Heart left ventricle (tissue), 16 donors: ENCODE measurements around the gene PARD6A. TPM values are rescaled to one million over a fixed set of nuclear protein-coding genes. Genes with fewer than 3 reads are reported as not detected.
A peak's percentile ranks its signal among the peaks of the same experiment; 100 is the strongest.

ENCODE experiments used
- ATAC-seq, 4 donors: fragments of 200-7000 bp; cut with Tn5 transposase; one replicate each; pipeline ENCODE4 v1.9.1; 2020 to 2022; ENCODE audit warnings: moderate library complexity in 4 of 4, mild to moderate bottlenecking in 3 of 4, moderate number of reproducible peaks in 1 of 4
- DNase-seq, 5 donors: peaks; one replicate each; pipeline ENCODE4 v3.0.0-alpha.2; 2020
- H3K27ac ChIP-seq, 12 donors: fragments of 200-600 bp; sonication (generic) in 4 of 12; one replicate each; pipeline versions ENCODE4 v1.5.0 to v1.8.0; 2016 to 2022; ENCODE audit warnings: mild to moderate bottlenecking in 2 of 12
- H3K27me3 ChIP-seq, 9 donors: fragments of 200-600 bp; sonication (generic) in 2 of 9; one replicate each; pipeline versions ENCODE4 v1.5.1 to v1.8.0; 2016 to 2022; ENCODE audit warnings: mild to moderate bottlenecking in 3 of 9
- H3K36me3 ChIP-seq, 9 donors: fragments of 200-600 bp; sonication (generic) in 2 of 9; one replicate each; pipeline versions ENCODE4 v1.5.0 to v1.8.0; 2018 to 2022; ENCODE audit warnings: mild to moderate bottlenecking in 2 of 9
- H3K4me1 ChIP-seq, 12 donors: fragments of 200-600 bp; sonication (generic) in 4 of 12; one replicate each; pipeline versions ENCODE4 v1.5.0 to v1.8.0; 2016 to 2022; ENCODE audit warnings: mild to moderate bottlenecking in 3 of 12
- H3K4me3 ChIP-seq, 12 donors: fragments of 200-600 bp; sonication (generic) in 4 of 12; one replicate each; pipeline versions ENCODE4 v1.5.0 to v1.8.0; 2017 to 2022; ENCODE audit warnings: mild to moderate bottlenecking in 9 of 12, moderate library complexity in 4 of 12
- H3K9me3 ChIP-seq, 12 donors: fragments of 200-600 bp; sonication (generic) in 4 of 12; one replicate each; pipeline versions ENCODE4 v1.5.0 to v1.8.0; 2016 to 2022; ENCODE audit warnings: mild to moderate bottlenecking in 1 of 12
- POLR2A ChIP-seq, 2 donors: fragments of 450-650 bp; IDR thresholded peaks; one replicate each; pipeline ENCODE4 v1.6.1; 2017; ENCODE audit warnings: antibody characterized with exemption in 2 of 2, mild to moderate bottlenecking in 2 of 2, moderate library complexity in 2 of 2
- WGBS, 4 donors: extraction: QIAGEN DNeasy Blood & Tissue Kit in 2 of 4; methylation state at CpG; one replicate each; pipeline versions ENCODE4 v1.1.5 to v1.1.7; 2013 to 2018; 5-methylcytosine and 5-hydroxymethylcytosine counted together
- intact Hi-C, 10 donors: fragments of 100-400 bp; cut with DNase I; formaldehyde crosslinking; loops; one replicate each; pipeline versions ENCODE4 v1.11.1 to v1.14.2; 2022
- polyA plus RNA-seq, 2 donors: library from polyadenylated mRNA; stranded (reverse); fragments of 200-250 nt; gene quantifications; one replicate each; pipeline ENCODE4 v1.2.3, GENCODE V29; 2013
- total RNA-seq, 9 donors: library from RNA; depleted of rRNA in 2 of 9; stranded (reverse); fragments of >200 nt in 2 of 9; fragmentation: NEBNext Ultra II Directional in 3 of 9; extraction: Animal tissue kit (Norgen Biotek cat#: 25700) in 3 of 9; gene quantifications; one replicate each; pipeline versions ENCODE4 v1.1.0 to v1.2.4, GENCODE V29; 2016 to 2023
- TF ChIP-seq, protein P1 (sequence below), 12 donors: fragments of 200-600 bp; sonication (generic) in 4 of 12; IDR thresholded peaks; one replicate each; pipeline versions ENCODE4 v1.5.0 to v1.8.0; 2018 to 2022; ENCODE audit warnings: antibody characterized with exemption in 12 of 12, mild to moderate bottlenecking in 5 of 12
- donor health status: ischemic (EF 13 %, LVEDD 7.1; RV severe dilation, severe dysfunction).
- donor health status: healthy with polysubstance abuse.
- donor health status: DM: no; HTN: yes; CAD: no.
- donor health status: DM: no; HTN: no; CAD: no.
- donor health status: ischemic (EF 25% LVEDD 6.9; RV normal size, moderate dysfunction).
- donor health status: ischemic (EF 25% LVEDD 5.7; RV mildly dilated, moderate dysfunction).
- donor health status: healthy.
- donor health status: DM: yes; HTN: yes; CAD: no.
- donor health status: ischemic (EF 35%, LVEDD 5.7; RV mildly dilated, moderate dysfunction).
- donor health status: nonischemic (EF 11% LVEDD 7.7; RV severe dilation, severe dysfunction).
- donor health status: DM: yes; HTN: yes; CAD: no.
- donor health status: PGD.
- donor health status: ischemic (EF 29% LVEDD 5.4; RV normal size, mild dysfunction).
- donor health status: nonischemic (EF 23%, LVEDD 6.1; RV moderate dilation, normal function).

PARD6A gene
- total and polyA plus RNA-seq, 11 donors: 1.7 to 7.0 (median 2.9) TPM

DNA sequence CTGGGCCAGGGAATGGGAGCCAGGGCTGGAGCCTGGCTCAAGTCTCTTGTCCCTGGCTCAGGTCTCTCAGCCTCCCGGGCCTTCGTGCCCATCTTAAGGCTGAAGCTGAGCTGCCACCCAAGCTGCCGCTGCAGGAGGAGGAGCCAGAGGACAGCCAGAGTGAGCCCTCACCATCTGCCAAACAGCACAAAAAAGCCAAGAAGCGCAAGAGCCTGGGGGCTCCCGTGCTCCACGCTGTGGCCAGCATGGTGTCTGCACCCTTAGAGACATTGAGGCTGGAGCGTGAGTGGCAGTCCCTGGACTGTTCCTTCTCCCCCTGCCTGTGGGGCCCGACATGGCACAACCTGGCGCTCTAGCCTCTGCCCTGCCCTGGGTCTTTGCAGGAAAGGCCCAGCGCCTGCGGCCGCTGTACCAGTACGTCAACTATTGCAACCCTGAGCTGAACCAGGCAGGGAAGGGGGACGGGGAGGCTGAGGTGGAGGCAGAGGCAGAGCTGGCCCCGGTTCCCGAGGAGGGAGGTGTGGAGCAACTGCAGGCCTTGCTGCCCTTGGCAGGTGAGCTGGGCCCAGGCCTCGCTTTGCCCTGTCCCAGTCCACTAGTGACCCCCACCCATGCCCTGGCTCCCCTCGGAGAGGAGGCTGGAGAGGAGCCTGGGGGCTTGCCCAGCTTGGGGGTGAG, 7.2 kb downstream of the PARD6A start:
- DNase-seq (peak; percentile 84 to 91 (median 89)), ATAC-seq (peak; percentile 83 to 91 (median 85))
- 14 to 25% (median 20%) methylated on average over 8 to 18 of the region's 18 CpGs for WGBS, 4 donors
- H3K27ac ChIP-seq: peak overlapping the region in 11 of 12 donors; percentile 85 to 94 (median 89)
- TF ChIP-seq POLR2A (IDR thresholded peaks at IDR 0.05): peak in 1 of 2 donors; percentile 6
- TF ChIP-seq, protein P1, sequence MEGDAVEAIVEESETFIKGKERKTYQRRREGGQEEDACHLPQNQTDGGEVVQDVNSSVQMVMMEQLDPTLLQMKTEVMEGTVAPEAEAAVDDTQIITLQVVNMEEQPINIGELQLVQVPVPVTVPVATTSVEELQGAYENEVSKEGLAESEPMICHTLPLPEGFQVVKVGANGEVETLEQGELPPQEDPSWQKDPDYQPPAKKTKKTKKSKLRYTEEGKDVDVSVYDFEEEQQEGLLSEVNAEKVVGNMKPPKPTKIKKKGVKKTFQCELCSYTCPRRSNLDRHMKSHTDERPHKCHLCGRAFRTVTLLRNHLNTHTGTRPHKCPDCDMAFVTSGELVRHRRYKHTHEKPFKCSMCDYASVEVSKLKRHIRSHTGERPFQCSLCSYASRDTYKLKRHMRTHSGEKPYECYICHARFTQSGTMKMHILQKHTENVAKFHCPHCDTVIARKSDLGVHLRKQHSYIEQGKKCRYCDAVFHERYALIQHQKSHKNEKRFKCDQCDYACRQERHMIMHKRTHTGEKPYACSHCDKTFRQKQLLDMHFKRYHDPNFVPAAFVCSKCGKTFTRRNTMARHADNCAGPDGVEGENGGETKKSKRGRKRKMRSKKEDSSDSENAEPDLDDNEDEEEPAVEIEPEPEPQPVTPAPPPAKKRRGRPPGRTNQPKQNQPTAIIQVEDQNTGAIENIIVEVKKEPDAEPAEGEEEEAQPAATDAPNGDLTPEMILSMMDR (IDR thresholded peaks at IDR 0.05): peak; percentile 66 to 94 (median 84)
- peaks cover 5 to 39% (median 28%) of the 10 kb centered on the region in 12 donors for H3K4me1 ChIP-seq
- no peaks in the 10 kb centered on the region for H3K27me3 ChIP-seq
- no peaks in the 10 kb centered on the region for H3K9me3 ChIP-seq
- intact Hi-C loops: loop anchor here (1.0 to 10.0 kb wide), 8 partner anchors 105 to 167 kb away; partner anchors contain the start of gene CTCF (in 6 of the 10)
- H3K4me3 ChIP-seq: peak overlapping the region in 10 of 12 donors; percentile 65 to 94 (median 84)
- H3K36me3 ChIP-seq: peaks cover 0 to 8% (median 0%) of the 10 kb centered on the region in 9 donors

GRCh38 chr16:67668495-67669157, 7.9 kb downstream of the PARD6A start:
- Histone ChIP-seq H3K4me3 (no peak overlapping the region), H3K27ac (peak overlapping the region in 4 of 12 donors; percentile 87 to 94 (median 91)), H3K4me1 (peaks cover 9 to 46% (median 34%) of the 10 kb centered on the region in 12 donors), H3K27me3 (no peaks in the 10 kb centered on the region), H3K36me3 (peaks cover 0 to 3% (median 0%) of the 10 kb centered on the region in 9 donors), H3K9me3 (no peaks in the 10 kb centered on the region)
- 76 to 98% (median 88%) methylated on average over 3 to 6 of the region's 6 CpGs for WGBS, 4 donors
- TF ChIP-seq POLR2A (IDR thresholded peaks at IDR 0.05): no peak
- TF ChIP-seq, protein P1 (IDR thresholded peaks at IDR 0.05): peak in 1 of 12 donors; percentile 22
- ATAC-seq (no peak), DNase-seq (peak in 1 of 5 donors; percentile 27)
- intact Hi-C loops: loop anchor here in 9 of 10 donors (1.0 to 10.0 kb wide), 8 partner anchors 106 to 166 kb away; partner anchors contain the start of gene CTCF (in 4 of the 9)

DNA sequence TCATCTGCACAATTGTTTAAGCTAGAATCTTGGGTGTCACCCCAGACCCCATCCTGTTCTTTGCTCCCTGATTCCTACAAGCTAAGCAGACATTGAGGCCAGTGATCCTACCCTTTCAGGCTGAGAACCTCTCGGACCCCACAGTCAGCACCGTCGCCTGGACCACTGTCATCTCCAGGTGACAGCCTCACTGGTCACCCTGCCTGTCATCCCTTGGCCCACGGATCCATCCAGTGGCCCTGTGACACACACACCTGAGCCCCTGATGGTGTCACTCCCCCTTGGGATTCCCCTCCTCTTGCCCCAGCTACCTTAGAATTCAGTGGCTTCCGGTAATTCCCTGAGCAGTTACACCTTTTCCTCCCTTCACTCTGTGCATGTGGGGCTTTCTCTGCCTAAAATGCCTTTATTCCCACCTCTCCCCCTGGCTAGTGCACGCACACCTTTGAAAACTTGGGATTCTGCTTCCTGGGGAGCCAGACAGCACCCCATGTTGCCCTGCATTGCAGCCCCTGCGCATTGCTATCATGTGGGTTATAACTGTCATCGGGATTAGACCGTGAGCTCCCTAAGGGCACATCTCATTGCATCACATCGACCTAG, 8.8 kb downstream of the PARD6A start:
- no peak for TF ChIP-seq POLR2A (IDR thresholded peaks at IDR 0.05)
- TF ChIP-seq, protein P1 (IDR thresholded peaks at IDR 0.05): no peak
- intact Hi-C loops: loop anchor here (2.0 to 10.0 kb wide), 18 partner anchors 48 to 395 kb away; partner anchors contain the start of genes CTCF (in 4 of the 10), GFOD2 (in 4 of the 10), RANBP10 (in 4 of the 10) and TSNAXIP1 (in 4 of the 10)
- Histone ChIP-seq H3K4me3 (no peak overlapping the region), H3K9me3 (no peaks in the 10 kb centered on the region), H3K4me1 (peaks cover 12 to 55% (median 44%) of the 10 kb centered on the region in 12 donors), H3K27ac (no peak overlapping the region), H3K36me3 (no peaks in the 10 kb centered on the region), H3K27me3 (no peaks in the 10 kb centered on the region)
- WGBS, 4 donors: 91 to 94% (median 93%) methylated on average over 10 of the region's 10 CpGs
- DNase-seq (peak in 1 of 5 donors; percentile 22), ATAC-seq (no peak)
